Aorta (tissue), 5 donors: ENCODE measurements around the gene FCN1. TPM values are rescaled to one million over a fixed set of nuclear protein-coding genes. Genes with fewer than 3 reads are reported as not detected.
A peak's percentile ranks its signal among the peaks of the same experiment; 100 is the strongest.

Experiments used
- ATAC-seq: fragments of 200-7000 bp; cut with Tn5 transposase; one replicate; pipeline ENCODE4 v1.9.1; 2022; ENCODE audit warnings: moderate library complexity; ENCODE audit not compliant: low FRiP score
- DNase-seq, 2 donors: peaks; one replicate each; pipeline ENCODE4 v3.0.0-alpha.2; 2020
- H3K27ac ChIP-seq, 2 donors: one replicate each; pipeline ENCODE4 v1.5.1; 2013; ENCODE audit warnings: low read length in 2 of 2, mild to moderate bottlenecking in 2 of 2, moderate library complexity in 2 of 2, control low read depth in 1 of 2, inconsistent platforms in 1 of 2, low read depth in 1 of 2
- H3K27me3 ChIP-seq, 2 donors: one replicate each; pipeline ENCODE4 v1.6.1; 2013; ENCODE audit warnings: control low read depth in 1 of 2, low read length in 1 of 2, mild to moderate bottlenecking in 1 of 2, moderate library complexity in 1 of 2; ENCODE audit not compliant: insufficient read depth in 2 of 2, control insufficient read depth in 1 of 2
- H3K36me3 ChIP-seq, 2 donors: one replicate each; pipeline ENCODE4 v1.6.1; 2013; ENCODE audit warnings: control low read depth in 1 of 2, low read length in 1 of 2, mild to moderate bottlenecking in 1 of 2; ENCODE audit not compliant: insufficient read depth in 2 of 2, control insufficient read depth in 1 of 2
- H3K4me1 ChIP-seq, 2 donors: one replicate each; pipeline ENCODE4 v1.6.1; 2013; ENCODE audit warnings: low read length in 2 of 2, control low read depth in 1 of 2, mild to moderate bottlenecking in 1 of 2, moderate library complexity in 1 of 2; ENCODE audit not compliant: insufficient read depth in 2 of 2, control insufficient read depth in 1 of 2
- H3K4me3 ChIP-seq, 2 donors: one replicate each; pipeline ENCODE4 v1.5.1; 2013; ENCODE audit warnings: low read length in 2 of 2, control low read depth in 1 of 2, mild to moderate bottlenecking in 1 of 2
- H3K9me3 ChIP-seq: one replicate; pipeline ENCODE4 v1.6.1; 2013; ENCODE audit warnings: mild to moderate bottlenecking, low read length; ENCODE audit not compliant: control insufficient read depth
- WGBS, 2 donors: extraction: QIAGEN DNeasy Blood & Tissue Kit; methylation state at CpG; one replicate each; pipeline ENCODE4 v1.1.7; 2013; 5-methylcytosine and 5-hydroxymethylcytosine counted together
- intact Hi-C, 2 donors: fragments of 100-400 bp; cut with DNase I; formaldehyde crosslinking; loops; one replicate each; pipeline versions ENCODE4 v1.14.2 to v1.15.0; 2022
- polyA plus RNA-seq, 2 donors: library from polyadenylated mRNA; stranded (reverse); fragments of 200-250 nt; gene quantifications; one replicate each; pipeline ENCODE4 v1.2.3, GENCODE V29; 2013
- total RNA-seq, 2 donors: library from RNA; stranded (reverse); fragmentation: NEBNext Ultra II Directional; extraction: Animal tissue kit (Norgen Biotek cat#: 25700); gene quantifications; one replicate each; pipeline ENCODE4 v1.2.1, GENCODE V29; 2021
- donor health status: healthy with polysubstance abuse.
- donor health status: Bipolar disorder and iron deficiency.
- donor health status: DM: no; HTN: no; CAD: no.
- donor health status: DM: no; HTN: no; CAD: no.
- donor health status: DM: yes; HTN: yes; CAD: no.

FCN1 gene
- total and polyA plus RNA-seq, 4 donors = 0.97 to 14.4 (median 6.0) TPM

DNA sequence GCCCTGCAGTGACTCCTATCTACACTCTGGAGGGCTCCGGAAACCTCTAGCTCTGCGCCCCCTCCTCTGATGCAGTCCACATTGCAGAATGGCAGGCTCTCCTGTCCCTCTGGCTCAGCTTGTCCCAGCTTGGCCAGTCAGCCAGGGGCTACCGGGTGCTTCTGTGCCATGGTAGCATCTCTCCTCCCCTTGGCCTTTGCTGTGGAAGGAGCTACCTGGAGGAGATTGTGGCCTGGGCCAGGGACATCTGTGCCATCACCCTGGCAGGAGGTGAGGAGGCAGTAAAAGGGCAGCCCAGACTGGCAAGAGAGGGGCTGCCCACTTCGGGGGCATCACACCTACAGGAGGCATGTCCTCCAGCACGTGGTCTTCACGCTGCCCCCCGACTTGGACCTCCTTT lies 38.1 kb upstream of the FCN1 start:
- Histone ChIP-seq H3K27me3 (no peaks in the 10 kb centered on the region), H3K4me3 (no peak overlapping the region), H3K27ac (no peak overlapping the region), H3K4me1 (no peaks in the 10 kb centered on the region), H3K9me3 (peaks cover 2% of the 10 kb centered on the region), H3K36me3 (no peaks in the 10 kb centered on the region)
- peak; percentile 18 to 59 for DNase-seq
- ATAC-seq = no peak
- intact Hi-C loops = no loop called here
- WGBS, 2 donors = 85% methylated on average over 7 of the region's 7 CpGs

DNA sequence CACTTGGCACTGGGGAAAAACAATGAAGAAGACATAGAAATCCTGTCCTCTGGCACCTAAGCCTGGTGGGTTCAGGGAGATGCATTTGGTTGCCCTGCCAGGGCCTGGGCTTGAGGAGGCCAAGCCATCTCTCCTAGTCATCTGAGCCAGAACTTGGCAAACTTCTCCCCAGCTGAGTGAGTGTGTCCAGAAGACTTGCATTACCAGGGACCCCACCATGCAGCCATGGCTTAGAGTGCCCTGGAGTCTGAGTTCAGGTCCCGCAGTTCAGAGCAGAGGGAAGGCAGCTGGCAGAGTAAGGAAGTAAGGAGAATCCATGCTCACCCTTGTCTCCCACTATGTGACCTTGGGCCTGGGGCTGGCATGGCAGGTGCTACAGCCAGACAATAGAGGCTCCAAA lies 37.4 kb upstream of the FCN1 start:
- ATAC-seq (no peak), DNase-seq (peak in 1 of 2 donors; percentile 48)
- Histone ChIP-seq H3K4me3 (no peak overlapping the region), H3K36me3 (no peaks in the 10 kb centered on the region), H3K27ac (no peak overlapping the region), H3K27me3 (no peaks in the 10 kb centered on the region), H3K4me1 (no peaks in the 10 kb centered on the region), H3K9me3 (peaks cover 2% of the 10 kb centered on the region)
- intact Hi-C loops = no loop called here
- 94 to 100% methylated on average over 1 of the region's 1 CpG for WGBS, 2 donors

DNA sequence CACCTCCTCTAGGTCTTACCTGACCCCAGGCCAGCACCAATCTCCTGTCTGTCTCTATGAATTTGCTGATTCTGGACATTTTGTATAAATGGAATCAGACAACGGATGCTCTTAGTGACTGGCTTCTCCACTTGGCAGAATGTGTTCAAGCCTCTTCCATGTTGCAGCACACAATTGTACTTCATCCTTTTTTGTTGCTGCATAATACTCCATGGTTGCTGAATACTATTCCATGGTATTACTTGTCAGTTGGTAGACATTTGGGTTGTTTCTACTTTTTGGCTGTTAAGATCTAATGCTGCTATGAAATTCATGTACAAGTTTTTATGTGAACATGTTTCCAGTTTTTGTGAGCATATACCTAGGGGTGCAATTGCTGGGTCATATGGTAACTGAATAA lies 34.3 kb upstream of the FCN1 start:
- Histone ChIP-seq H3K36me3 (no peaks in the 10 kb centered on the region), H3K4me1 (no peaks in the 10 kb centered on the region), H3K27ac (no peak overlapping the region), H3K4me3 (no peak overlapping the region), H3K27me3 (no peaks in the 10 kb centered on the region), H3K9me3 (no peaks in the 10 kb centered on the region)
- DNase-seq = no peak
- intact Hi-C loops = no loop called here
- WGBS, 2 donors = 90 to 93% methylated on average over 1 of the region's 1 CpG
- no peak for ATAC-seq

DNA sequence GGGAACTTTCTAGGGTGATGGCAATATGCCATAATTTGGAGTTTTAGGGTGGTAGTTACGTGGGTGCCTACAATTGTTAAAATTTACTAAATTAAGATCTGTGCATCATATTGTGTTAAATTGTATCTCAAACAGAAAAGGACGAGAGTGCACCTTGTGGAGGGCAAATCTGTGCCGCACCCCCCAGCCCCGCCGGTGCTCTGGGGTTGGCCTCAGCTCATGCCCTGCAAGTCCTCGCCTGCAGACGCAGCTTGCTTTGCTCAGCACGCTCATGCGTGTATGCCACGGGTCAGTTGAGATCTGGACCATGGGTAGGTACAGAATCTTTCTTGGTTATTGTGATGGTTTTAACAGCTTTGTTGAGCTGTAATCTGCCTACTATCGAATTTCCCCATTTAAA lies 33.7 kb upstream of the FCN1 start:
- 85 to 86% methylated on average over 11 of the region's 11 CpGs for WGBS, 2 donors
- Histone ChIP-seq H3K9me3 (no peaks in the 10 kb centered on the region), H3K27ac (no peak overlapping the region), H3K4me1 (no peaks in the 10 kb centered on the region), H3K36me3 (no peaks in the 10 kb centered on the region), H3K4me3 (no peak overlapping the region), H3K27me3 (no peaks in the 10 kb centered on the region)
- intact Hi-C loops = no loop called here
- ATAC-seq (no peak), DNase-seq (peak in 1 of 2 donors; percentile 41)

DNA sequence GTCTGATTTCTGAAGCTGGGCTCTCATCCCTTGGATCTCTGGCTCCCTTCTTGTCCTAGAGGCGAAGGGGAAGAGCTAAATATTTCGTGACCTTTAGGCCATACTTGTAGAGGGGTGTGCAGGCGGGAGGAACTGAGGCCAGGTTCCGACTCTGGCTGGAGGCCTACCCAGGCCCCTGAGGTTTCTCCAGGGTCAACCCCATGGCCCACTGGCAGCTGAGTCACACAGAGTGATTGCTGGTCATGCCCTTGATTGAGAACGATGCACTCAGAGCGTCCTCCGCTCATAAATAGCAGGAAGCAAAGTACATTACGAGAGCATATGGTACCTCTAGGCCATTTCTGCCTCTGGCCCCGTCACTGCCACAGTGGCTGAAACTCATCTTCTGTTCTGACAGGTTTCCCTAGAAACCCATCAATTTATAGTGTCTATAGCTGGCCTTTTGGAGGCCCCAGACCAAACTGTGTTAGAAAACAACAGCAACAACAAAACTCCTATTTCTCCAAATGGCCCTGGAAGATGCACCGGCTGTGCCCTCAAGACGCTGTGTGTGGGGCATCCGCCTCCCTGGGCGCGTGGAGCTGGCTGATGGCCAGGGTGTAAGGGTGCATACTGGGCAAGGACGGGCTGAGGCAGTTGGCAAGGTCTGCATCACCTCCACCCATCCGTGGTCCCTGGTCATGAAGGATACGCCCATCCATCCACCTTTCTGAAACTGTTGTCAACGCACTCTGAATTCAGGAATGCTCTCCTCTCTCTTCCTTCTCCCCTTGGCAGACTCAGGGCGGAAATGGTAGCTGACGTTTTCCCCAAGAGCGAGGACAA lies 32.9 kb upstream of the FCN1 start:
- ATAC-seq (no peak), DNase-seq (peak in 1 of 2 donors; percentile 34)
- H3K9me3 ChIP-seq = no peaks in the 10 kb centered on the region
- H3K4me3 ChIP-seq = no peak overlapping the region
- H3K4me1 ChIP-seq = no peaks in the 10 kb centered on the region
- H3K36me3 ChIP-seq = no peaks in the 10 kb centered on the region
- no peaks in the 10 kb centered on the region for H3K27me3 ChIP-seq
- intact Hi-C loops = no loop called here
- no peak overlapping the region for H3K27ac ChIP-seq
- WGBS, 2 donors = 80 to 81% methylated on average over 21 of the region's 21 CpGs

DNA sequence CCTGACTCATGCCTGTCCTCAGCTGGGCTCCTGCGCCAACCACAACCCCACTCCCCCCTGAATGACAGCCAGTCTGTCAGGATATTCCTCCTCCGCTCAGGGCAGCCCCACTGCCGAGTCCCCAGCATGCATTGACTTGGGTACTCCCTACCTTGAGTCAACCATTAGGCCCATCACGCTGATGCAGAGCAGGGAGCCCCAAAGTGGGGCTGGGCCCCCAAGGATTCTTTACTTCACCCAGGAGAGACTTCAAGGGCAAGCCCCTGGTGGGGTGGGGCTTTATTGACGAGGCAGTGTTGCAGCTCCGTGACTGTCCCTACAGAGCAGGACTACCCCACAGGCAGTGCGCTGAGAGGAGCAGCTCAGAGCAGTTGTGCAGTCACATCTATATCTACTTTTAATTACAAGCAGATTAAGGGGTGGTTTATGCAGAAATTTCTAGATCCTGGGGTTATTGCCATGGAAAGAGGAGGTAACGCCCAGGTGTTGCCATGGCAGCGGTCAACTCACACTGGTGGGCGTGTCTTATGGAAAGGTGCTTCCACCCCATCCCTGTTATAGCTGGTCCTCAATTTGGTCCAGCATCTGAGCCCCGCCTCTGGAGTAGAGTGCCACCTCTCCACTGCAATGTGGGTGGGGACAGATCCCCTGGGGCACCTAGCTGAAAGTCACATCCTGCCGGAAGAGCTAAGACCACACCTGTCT lies 32.1 kb upstream of the FCN1 start:
- WGBS, 2 donors = 84 to 85% methylated on average over 12 of the region's 12 CpGs
- no peaks in the 10 kb centered on the region for H3K9me3 ChIP-seq
- H3K27ac ChIP-seq = no peak overlapping the region
- peak; percentile 19 to 57 for DNase-seq
- no peaks in the 10 kb centered on the region for H3K4me1 ChIP-seq
- no peaks in the 10 kb centered on the region for H3K27me3 ChIP-seq
- ATAC-seq = no peak
- H3K4me3 ChIP-seq = no peak overlapping the region
- H3K36me3 ChIP-seq = no peaks in the 10 kb centered on the region
- intact Hi-C loops = no loop called here

DNA sequence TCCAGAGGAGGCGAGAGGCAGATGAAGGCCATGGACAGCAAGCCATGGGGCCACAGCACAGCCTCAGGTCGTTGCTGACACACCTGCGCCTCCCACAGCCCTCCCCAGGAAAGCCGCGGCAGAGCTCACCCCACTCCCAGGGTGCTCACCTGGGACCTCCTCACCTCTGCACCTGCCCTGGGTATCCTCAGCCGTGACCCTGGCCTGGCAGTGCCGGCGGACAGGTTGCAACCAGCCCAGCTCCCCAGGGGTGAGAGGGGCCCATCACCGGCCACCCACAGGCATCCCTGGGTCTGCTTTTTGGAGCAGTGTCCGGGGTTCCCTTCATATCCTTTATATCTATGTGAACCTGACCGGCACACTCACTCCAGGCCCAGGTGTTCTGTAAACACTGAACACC lies 30.4 kb upstream of the FCN1 start:
- no peak for ATAC-seq
- no peak overlapping the region for H3K27ac ChIP-seq
- intact Hi-C loops = no loop called here

DNA sequence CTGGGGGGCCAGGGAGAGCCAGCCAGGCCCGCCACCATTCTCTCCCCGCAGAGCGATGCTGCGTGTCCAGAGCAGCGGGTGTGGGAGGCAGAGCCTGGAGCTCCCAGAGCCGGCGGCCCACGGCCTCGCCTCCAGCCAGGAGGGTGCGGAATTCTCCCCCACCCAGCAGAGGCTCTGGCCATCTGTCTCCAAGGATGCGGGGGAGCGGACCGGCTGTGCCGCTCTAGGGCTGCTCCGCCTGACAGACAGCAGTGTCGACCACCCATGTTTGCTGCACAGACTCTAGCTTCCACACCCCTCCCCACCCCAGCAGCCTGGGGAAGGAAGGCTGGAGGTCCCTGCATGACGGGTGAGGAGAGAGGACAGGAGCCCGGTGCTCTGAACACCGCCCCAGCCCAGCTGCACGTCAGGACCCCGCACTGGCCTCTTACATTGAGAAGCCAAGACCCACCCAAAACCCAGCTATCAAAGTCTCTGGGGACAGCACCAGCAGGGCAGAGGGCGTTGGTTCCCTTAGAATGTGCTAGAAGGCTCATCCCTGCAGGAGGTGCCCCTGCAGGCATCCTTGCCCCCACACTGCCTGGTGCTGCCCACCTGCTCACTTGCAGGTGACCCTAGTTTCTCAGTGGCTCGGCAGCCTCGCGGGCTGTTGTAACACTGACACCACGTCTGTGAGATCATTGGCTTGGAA lies 29.7 kb upstream of the FCN1 start:
- no peak overlapping the region for H3K4me3 ChIP-seq
- intact Hi-C loops = no loop called here
- H3K9me3 ChIP-seq = no peaks in the 10 kb centered on the region
- DNase-seq = peak; percentile 25 to 55
- H3K27me3 ChIP-seq = no peaks in the 10 kb centered on the region
- no peaks in the 10 kb centered on the region for H3K36me3 ChIP-seq
- no peaks in the 10 kb centered on the region for H3K4me1 ChIP-seq
- no peak overlapping the region for H3K27ac ChIP-seq
- ATAC-seq = no peak
- 33 to 43% methylated on average over 26 of the region's 26 CpGs for WGBS, 2 donors

More for the DNA sequence above, 30.4 kb upstream of the FCN1 start:
- Histone ChIP-seq H3K4me3 (no peak overlapping the region), H3K27me3 (no peaks in the 10 kb centered on the region), H3K9me3 (no peaks in the 10 kb centered on the region), H3K4me1 (no peaks in the 10 kb centered on the region), H3K36me3 (no peaks in the 10 kb centered on the region)
- WGBS, 2 donors = 84 to 89% methylated on average over 11 of the region's 11 CpGs
- DNase-seq = peak; percentile 33 to 63
